Epidermal melanocyte (primary cell): ENCODE measurements around the gene MPC1.
"Not testable (repeated sequence)": the region's sequence is repeated elsewhere in the genome, so short reads cannot be mapped to it uniquely, and the experiment has no call there.

Experiments used
- DNase-seq: peaks from one replicate; pipeline ENCODE4 v3.0.0; 2011; ENCODE audit warnings: low spot score; ENCODE audit not compliant: insufficient read length

Gene MPC1

GRCh38 chr6:166381733-166382499, 824 bp downstream of the MPC1 start:
- no peak for DNase-seq

GRCh38 chr6:166381381-166381732, 1.4 kb downstream of the MPC1 start:
- DNase-seq, result no peak

GRCh38 chr6:166379800-166380199, 2.9 kb downstream of the MPC1 start:
- no peak for DNase-seq

GRCh38 chr6:166379103-166379586, 3.6 kb downstream of the MPC1 start:
- no peak for DNase-seq

- DNase-seq, result no peak
These were observed 5.0 kb downstream of the MPC1 start for GRCh38 chr6:166377721-166378120.

- no peak for DNase-seq
These were observed 7.7 kb downstream of the MPC1 start for GRCh38 chr6:166375013-166375412.

- no peak for DNase-seq
These were observed 12.3 kb downstream of the MPC1 start for GRCh38 chr6:166370489-166370888.

GRCh38 chr6:166369782-166370181, 13.0 kb downstream of the MPC1 start:
- no peak for DNase-seq

GRCh38 chr6:166366921-166367320, 15.8 kb downstream of the MPC1 start:
- no peak for DNase-seq

GRCh38 chr6:166365806-166366205, 16.9 kb downstream of the MPC1 start:
- no peak for DNase-seq

- no peak for DNase-seq
These were observed 17.5 kb downstream of the MPC1 start for GRCh38 chr6:166365221-166365620.

- no peak for DNase-seq
These were observed 18.3 kb downstream of the MPC1 start for GRCh38 chr6:166364456-166364855.

- not testable (repeated sequence) for DNase-seq
These were observed 20.3 kb downstream of the MPC1 start for GRCh38 chr6:166362427-166362826.

GRCh38 chr6:166361077-166361429, 21.7 kb downstream of the MPC1 start:
- no peak for DNase-seq

GRCh38 chr6:166360243-166361076, 22.3 kb downstream of the MPC1 start:
- no peak for DNase-seq

- no peak for DNase-seq
These were observed 27.2 kb downstream of the MPC1 start for GRCh38 chr6:166355552-166355951.

GRCh38 chr6:166354965-166355364, 27.8 kb downstream of the MPC1 start:
- DNase-seq, result no peak

- DNase-seq, result no peak
These were observed 28.6 kb downstream of the MPC1 start for GRCh38 chr6:166354143-166354542.

GRCh38 chr6:166353507-166353906, 29.2 kb downstream of the MPC1 start:
- DNase-seq, result no peak

- no peak for DNase-seq
These were observed 29.8 kb downstream of the MPC1 start for GRCh38 chr6:166352923-166353322.

GRCh38 chr6:166351715-166352285, 30.9 kb downstream of the MPC1 start:
- peak; percentile 61 for DNase-seq

GRCh38 chr6:166348305-166348949, 34.3 kb downstream of the MPC1 start:
- DNase-seq, result no peak
